Activated CD8-positive, alpha-beta memory T cell treated with anti-CD3 and anti-CD28 coated beads, Interleukin-2, amount 50 U/mL, for 1 hour (primary cell): ENCODE data around the gene DKC1.

Source experiments
- DNase-seq: peaks from one replicate; pipeline ENCODE4 v3.0.0-alpha.2; 2020; ENCODE audit errors: extremely low read depth

The DKC1 gene

DNA sequence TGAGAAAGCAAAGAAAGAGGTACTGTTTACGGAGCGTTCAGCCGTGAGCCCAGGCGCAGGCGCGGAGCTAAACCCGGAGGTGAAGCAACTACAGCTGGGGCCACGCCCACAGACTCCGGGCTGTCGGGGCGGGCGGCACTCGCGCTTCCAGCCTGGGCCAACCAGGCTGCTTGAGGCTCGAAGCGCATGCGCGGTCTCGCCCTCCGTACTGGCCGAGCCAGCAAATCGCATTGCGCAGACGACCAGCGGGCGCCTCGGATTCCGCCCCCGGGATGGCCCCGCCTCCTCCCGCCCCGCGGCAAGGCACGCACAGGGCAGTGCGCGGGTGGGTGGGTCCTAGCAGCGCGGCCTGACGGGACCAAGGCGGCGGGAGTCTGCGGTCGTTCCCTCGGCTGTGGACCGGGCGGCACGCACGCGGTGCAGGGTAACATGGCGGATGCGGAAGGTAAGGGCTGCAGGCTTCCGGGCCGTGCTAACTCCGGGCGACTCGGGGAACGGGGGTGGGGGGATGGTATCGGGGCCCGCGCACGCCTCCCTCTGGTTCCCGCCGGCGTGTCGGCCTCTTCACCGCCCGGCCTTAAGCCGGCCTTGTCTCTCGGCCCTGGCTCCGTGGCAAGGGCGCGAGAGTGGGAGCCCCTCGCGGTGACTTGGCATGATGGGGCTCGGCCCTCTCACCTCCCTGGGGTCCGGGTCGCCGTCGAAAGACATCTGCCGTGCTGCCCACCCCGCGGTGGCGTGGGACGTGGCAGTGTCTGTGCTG, at the start of gene DKC1:
Gene DKC1 (plus strand): TSS at position 328 of the 760 bp plus-strand sequence. CDS start 102 bp downstream, at position 430.
- peak; percentile 79 for DNase-seq

DNA sequence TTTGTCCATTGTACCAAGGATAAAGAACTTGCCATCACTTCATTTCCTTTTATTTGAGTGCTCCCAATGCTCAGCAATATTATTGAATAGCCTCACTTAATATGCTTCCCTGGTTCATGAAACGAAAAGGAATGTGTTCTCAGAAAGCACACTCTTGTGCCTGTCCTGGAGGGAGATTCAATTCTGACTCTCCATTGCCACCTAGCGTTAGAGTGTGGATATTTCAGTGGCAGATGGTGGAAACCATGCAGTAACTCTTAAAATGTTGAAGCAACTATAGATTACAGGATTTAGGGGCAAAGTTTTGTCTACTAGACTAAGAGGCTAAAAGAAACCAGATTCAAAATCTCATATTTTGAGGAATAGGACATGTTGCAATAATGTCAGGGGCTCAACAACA, 47.7 kb upstream of the DKC1 start:
- DNase-seq: no peak

DNA sequence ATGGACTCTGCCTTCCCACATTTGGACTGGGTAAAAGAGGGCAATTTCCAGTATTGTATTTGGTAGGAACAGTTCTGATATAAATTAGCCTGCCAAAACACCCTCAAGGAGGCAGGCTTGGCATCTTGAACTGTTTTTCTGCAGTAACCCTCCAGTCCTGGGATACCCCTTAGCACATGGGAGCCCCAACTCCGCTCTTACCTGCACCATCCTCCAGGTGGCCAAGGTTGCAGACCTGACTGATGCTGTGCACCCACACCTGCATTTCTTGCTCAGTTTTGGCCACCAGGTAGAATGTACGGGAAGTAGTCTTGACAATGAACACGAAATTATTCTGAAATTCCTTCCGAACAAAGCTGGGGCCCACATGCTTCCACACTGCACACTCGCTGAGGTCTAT, 46.8 kb upstream of the DKC1 start:
- DNase-seq: no peak

DNA sequence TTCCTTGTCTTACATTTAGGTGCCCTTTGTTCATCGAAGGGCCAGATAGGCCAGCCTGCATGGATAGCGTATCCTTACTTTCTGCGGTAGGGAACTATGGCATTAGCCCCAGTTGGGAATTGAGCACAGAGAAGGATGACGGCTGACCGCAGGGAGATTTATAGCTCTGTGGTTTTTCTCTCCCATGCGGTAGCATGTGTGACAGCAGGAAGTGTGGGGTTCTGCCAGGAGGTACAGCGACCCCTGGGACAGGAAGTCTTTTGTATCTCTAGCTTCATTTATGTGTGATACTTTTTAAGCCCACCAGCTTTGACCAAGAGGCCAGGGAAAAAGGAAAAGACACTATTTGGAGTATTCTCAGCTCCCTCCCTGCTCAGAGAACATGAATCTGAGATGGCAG, 44.8 kb upstream of the DKC1 start:
- DNase-seq: no peak

DNA sequence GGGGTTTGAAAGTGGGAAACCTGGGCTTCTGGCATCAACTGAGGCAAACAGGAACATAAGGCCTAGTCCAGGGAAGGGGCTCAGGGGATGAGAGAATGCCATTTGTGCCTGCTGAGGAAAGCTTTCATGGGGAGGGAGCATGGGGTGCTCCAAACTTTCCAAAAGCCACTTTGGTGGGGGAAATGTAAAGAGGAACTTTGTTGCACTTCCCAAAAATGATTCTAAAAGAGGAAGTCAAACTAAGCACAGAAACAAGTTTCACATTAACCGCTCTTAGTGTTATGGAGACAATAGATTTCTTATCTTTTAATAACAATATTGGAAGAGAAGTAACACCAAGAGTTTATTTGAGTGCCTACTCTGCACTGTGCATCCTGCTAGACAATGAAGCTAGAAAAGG, 44.0 kb upstream of the DKC1 start:
- DNase-seq: no peak

DNA sequence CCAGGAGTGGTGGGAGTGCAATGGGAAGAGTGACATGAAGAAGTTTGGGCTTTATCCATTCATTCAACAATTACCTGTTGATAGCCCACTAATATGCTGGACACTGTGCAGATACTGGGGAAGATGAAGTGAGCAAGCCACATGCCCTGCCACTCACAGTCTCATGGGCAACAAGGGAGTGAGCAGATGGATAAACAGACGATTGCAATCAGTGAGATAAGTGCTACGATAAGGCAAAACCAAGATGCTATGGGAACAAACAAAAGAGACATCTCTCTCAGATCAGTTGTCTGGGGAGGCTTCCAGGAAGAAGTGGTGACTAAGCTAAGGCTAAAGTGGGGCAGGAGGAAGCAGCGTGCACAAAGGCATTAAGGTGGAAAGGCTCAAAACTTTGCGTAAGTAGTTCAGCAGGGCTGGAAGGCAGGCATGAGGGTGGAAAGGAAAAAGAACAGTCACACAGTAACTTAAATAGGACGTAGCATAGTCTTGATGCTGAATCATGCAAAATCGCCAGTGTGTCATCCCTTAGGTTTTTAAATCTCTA, 43.5 kb upstream of the DKC1 start:
- DNase-seq: no peak

DNA sequence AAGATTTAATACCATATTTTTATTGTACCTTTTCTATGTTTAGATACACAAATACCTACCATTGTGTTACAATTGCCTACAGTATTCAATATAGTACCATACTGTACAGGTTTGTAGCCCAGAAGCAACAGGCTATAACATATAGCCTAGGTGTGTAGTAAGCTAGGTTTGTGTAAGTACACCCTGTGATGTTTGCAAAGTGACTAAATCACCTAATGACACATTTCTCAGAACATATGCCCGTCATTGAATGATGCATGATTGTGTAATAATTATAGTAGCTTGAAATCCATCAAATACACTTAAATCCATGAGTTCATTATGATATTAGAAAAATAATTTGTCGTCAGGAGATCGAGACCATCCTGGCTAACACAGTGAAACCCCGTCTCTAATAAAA, 42.6 kb upstream of the DKC1 start:
- DNase-seq: no peak

DNA sequence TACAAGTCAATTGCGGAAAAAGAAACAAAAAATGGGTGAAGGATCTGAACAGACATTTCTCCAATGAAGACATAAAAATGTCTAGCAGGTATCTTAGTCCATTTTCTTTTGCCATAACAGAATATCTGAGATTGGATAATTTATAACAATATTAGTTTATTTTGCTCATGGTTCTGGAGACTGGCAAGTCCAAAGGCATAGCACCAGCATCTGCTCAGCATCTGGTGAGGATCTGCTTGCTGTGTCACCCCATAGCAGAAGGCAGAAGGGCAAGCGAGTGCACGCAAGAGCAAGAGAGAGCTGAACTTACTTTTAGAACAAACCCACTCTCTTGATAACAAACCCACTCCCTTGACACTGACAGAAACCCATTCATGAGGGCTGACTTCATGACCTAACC, 41.5 kb upstream of the DKC1 start:
- DNase-seq: no peak

DNA sequence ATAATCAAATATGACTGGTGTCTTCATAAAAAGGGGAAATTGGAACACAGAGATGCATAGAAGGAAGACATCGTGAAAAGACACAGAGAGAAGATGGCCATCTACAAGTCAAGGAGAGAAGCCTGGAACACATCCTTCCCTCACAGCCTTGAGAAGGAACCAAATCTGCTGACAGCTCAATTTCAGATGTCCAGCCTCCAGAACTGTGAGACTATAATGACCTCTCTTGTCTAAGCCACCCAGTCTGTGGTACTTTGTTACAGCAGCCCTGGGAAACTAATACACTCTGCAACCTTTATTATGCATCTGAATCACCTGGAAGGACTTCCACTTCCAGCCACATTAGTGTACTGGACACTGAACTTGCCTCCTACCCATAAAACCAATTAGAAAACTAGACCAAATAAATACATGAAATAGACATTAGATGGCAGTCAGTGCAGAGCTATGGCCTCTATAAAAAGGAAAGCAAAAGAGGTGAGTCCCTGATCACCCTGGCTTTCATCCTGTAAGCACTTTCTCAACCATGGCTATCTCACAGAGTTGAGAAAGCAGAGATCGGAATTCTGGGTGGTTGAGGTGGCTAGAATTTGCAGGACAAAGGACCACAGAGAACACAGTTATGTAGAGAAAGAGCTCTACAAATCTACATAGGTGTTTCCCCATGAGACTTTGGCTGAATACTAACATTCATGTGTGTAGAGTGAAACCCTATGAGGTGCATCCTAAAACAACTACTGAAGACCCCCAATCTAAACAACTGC, 37.5 kb upstream of the DKC1 start:
- DNase-seq: no peak

DNA sequence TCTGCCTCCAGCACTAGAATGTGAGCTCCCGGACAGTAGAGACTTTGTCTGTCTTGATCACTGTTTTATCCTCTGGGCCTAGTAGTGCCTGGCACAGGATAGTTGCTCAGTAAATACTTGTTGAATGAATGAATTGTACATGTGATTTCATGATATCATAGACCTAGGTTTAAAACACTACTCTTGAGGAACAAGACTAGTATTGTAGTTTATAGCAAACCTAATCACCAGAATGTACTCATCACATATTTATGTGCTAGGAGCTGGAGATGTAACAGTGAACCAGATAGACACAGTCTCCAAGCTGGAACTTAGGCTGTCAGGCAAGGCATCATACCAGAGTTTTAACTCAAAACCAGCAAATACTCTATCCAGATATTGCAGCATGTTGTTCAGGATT, 35.2 kb upstream of the DKC1 start:
- DNase-seq: no peak

DNA sequence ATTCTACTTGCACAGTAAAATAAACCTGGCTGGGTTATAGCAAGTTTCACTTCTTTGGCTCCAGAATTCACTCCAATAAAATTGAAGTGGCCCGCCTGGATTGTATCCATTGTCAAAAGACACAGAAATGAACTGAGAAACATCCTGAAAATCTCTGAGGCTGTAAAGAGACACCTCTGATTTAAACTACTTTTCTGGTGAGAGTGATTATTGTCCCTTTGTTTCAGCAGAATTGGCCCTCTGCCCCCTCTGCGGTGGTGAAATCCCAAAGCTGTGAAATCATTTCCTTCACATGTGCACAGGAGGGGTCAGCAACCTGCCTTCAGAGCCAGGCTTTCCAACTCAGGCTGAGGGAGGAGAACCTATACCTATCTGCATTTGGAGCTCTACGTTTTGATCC, 34.8 kb upstream of the DKC1 start:
- no peak for DNase-seq

DNA sequence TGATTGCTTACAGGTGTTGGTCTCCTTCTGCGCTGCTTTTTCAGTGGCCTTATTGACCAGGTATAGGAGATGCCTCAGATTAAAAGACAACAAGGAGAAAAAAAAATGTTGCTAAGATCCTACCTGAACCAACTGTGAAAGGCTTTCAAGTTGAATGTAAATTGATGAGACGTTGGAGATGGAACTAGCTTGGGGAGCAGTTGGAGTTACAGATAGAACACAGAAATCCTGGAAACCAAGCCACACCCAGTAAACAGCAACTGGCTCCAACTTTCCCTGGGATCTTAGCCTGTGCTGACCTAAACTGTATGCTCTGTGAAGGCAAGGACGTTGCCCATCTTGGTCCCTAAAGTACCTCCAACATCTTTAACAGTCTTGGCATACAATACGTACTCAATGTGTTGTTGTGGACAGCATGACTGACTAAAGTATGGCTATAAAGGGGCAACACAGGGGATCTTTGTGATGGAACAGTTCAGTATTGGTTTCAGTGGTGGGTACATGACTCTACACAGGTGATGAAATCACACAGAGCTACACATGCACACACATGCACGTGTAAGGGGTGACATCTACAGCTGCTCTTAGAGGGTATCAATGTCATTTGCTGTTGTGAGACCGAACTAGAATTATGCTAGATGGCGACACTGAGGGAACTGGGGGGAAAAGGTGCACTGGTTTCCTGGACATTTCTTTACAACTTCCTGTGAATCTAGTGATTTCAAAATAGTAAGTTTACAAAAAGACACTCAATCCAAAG, 34.1 kb upstream of the DKC1 start:
- DNase-seq: no peak

DNA sequence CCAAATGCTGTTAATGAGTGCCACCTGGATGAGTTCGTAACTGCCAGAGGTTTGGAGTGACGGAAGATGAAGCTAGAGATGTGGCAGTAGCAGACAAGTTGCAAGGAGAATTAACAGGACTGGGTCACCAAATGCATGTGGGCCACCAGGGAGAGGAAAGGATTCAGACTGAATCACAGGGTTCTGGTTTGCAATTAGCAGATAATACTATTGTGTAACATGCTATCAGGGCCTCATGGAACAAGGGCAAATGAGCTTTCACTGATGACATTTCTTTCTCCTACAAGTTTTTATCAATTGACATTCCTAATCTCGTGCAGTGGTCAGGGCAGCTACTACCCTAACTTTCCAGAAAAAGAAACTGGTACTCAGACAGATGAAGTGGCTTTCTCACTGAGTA, 33.2 kb upstream of the DKC1 start:
- DNase-seq: no peak

DNA sequence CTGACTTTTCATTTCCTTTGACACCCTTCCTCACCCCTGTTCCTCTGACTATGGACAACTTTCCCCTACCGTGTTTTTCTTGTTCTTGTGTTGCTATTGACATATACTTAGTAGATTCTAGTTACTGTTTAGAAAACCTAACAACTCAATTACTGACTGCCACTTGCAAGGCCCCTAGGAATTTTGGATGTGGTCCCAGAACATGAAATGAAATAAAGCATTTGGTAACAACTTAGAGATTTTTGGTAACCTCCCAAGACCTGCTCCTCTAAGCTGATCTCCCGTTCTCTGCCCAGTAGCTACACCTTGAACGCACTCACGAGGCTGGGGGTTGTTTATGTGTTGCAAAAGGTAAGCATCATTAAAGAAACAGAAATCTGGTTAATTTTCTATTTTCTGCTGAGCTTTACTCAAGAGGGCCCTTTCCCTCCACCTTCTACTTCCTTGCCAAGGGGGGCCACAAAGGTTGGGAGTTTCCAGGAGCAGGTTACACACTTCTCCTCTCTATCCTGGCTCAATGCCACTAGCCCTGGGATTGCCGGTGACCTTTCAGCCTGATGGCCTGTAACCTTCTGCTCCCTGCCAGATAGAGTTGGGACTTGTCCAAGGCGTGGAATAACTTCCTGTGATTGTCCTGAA, 32.3 kb upstream of the DKC1 start:
- no peak for DNase-seq

DNA sequence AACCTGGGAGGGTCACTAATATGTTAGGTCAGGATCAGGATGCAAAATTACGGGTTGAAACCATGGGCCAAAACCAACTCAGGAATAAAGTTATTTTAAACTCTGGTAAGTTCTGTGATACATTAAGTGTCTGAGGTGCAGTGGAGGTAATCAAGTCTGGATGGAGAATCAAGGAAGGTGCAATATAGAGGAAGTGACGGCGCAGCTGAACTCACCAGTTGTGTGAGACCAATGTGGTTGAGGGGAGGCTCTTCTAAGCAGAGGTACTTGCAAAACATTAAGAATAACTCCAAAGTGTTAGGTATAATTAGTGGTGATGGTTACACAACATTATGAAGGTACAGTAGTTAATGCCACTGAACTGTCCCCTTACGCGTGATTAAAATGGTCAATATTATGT, 31.5 kb upstream of the DKC1 start:
- DNase-seq: no peak

DNA sequence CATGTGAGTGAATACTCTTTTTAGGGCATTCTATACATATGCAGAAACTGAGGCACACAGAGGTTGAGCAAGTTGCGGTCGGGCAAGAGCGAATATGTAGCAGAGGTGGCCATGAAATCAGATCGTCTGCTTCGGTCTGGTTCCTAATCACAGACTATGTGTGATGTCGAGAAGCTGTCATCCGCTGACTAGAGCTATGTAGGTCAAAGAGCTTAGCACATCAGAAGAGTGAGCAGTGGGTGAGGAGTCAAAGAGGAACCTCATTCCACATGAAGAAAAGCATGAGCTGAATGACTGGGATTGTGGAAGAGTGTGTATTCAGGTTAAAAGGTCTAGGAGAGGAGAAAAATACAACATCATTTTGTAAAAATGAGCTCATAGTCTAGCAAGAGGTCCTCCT, 30.8 kb upstream of the DKC1 start:
- no peak for DNase-seq

DNA sequence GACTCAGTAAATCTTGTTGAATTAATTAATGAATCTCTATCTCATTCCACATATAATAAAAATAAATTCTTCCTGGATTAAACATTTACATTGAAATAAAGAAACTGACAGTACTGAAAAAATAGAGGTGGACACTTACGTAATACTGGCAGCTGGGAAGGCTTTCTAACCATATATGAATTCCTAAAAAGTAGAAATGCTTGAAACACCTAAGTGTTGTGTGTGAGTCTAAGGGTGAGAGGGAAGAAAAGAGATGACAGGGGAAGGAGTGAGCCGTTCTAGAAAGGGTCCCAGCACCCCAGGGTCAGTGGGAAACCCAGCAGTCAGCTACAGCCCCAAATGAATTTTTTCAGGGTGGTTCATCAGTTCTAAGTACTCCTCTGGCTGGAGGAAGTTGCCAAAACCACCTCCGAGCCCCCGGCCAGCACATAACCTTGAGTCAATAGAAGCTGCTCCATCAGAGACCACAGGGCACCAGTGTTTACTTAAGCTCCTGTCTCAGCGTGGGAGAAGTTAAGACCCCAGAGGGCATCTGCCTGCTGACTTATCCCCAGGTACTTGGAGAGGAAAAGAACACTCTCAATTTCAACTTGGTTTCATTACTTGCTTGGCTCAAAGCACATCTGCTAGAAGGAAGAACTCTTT, 30.1 kb upstream of the DKC1 start:
- DNase-seq: no peak

DNA sequence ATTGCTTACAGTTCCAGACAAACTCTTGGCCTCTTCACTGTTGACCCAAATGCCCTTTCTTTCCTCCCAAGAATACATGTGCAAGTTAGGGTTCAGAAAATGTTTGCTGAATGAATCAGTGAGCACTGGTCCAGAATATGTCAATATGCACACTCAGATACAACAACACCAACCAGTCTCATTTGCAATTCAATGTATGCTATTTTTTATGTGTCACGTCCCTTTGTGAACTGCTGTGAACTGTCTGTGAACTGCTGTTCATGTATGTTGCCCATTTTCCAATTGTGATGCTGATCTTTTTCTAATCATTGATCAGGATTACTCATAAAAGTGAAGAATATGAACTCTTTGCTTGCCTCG, 29.6 kb upstream of the DKC1 start:
- no peak for DNase-seq

DNA sequence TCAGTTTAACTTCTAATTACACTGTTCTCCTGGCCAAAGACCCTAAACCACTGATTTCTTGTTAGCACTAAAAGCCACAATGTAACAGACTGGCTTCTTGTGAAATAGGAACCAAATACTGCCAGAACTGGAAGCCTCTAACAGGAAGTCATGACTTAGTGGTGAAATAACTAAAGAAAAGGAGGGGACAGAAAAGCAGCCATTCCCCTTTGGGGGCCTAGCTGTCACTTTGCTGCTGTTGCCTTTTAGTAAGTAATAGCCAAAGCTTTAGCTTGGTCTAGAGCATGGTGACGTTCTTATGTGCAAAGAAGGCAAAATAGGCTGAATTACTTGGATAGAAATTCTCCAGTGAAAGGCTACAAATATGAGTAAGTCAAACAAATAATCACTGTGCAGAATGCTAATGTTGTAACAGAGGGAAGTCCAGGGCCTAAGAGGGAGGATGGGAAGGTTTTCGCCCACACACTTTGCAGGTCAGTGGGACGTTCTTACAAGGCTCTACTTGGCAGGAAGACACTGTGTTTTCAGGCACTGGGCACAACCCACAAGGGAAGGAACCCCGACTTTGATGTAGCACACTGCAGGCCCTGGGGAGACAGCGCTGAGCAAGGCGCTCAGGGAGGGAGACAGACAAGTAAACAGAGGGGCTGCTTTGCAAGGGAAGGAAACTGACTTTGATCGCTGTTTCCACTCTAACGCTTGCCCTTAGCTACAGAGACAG, 28.4 kb upstream of the DKC1 start:
- DNase-seq: no peak

DNA sequence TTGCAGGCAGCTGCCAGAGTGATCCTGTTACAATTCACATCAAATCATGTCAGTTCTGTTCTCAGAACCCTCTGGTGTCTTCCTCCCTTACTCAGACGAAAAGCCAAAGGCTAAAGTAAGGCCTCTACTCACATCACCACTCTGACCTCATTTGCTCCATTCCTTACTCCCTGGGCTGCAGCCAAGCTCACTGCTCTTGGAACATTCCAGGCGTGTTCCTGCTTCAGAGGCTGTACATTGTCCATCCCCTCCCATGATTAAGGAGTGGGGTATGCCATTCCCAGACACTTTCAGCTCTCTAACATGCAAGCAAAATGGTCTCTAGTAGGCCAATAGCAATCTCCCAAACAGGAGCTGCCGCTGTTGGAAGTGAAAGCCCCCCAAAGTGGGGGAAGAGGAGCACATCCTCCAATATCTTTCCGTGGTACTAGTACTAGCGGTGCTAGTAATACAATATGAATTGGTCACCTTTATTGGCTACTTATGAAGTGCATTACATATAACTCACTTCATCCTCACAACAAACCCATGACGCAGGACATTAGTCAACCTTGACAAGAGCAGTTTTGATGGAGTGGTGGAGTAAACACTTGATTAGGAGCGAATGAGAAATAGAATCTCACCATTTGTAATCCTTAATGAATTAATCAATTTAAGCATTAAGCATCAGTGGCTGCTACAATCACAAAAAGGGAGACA, 26.8 kb upstream of the DKC1 start:
- DNase-seq: no peak
